GM13977 (cell line): ENCODE results near the gene FOXA1.

Source experiments
- DNase-seq: peaks from one replicate; pipeline ENCODE4 v3.0.0; 2012; ENCODE audit warnings: low spot score
- in situ Hi-C: fragments of 300-500 bp; cut with MboI; formaldehyde crosslinking; loops from one replicate; pipeline ENCODE4 v1.12.0; 2022; ENCODE audit warnings: low sequenced_read_pairs, low pct_unique_long_range_greater_than_20kb, mixed read lengths, inconsistent platforms; ENCODE audit not compliant: unreplicated experiment
- TF ChIP-seq, protein P1 (sequence below): IDR thresholded peaks from 2 replicates; pipeline ENCODE4 v1.5.1; 2012; ENCODE audit warnings: mild to moderate bottlenecking, control low read depth; ENCODE audit not compliant: insufficient read depth; ENCODE audit errors: extremely low read depth, missing control alignments

FOXA1 gene

DNA sequence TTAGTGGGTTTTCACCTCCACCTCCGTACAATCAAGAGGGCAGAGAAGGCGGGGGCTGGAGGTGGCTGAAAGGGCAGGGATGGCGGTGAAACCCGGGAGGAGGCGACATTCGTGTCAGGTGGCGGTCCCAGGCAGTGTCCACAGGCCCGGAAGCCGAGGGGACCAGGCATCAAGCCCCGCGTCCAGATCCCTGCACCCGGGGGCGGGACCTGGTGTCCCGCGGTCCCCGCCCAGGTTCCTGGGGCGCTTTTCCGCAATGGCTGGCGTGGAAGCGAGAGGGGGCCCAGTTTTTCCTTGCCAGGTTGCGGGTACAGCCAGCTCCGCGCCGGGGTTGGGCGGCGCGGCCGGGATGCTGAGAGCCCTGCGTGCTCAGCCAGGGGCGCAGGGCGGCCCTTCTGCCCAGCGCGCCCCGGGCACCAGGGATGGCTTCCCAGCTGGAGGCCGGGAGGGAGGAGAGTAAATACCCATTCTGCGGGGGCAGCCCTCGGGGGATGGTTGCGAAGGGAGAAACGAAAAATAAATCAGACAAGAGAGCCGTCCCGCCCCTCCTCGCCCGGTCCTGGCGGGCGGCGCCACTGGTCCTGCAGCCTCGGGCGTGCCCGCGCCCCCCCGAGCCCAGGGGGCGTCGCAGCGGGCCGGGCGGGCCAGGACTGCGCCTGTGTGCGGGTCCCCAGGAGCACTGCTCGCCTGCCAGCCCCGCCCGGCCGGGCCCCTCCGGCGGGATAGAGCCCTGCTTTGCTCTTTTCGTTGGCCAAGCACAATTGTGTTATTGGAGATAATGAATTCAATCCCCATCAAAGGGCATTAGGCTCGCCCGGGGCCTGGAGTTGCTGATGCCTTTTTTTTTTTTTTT, 11.5 kb downstream of the FOXA1 start:
- TF ChIP-seq, protein P1, sequence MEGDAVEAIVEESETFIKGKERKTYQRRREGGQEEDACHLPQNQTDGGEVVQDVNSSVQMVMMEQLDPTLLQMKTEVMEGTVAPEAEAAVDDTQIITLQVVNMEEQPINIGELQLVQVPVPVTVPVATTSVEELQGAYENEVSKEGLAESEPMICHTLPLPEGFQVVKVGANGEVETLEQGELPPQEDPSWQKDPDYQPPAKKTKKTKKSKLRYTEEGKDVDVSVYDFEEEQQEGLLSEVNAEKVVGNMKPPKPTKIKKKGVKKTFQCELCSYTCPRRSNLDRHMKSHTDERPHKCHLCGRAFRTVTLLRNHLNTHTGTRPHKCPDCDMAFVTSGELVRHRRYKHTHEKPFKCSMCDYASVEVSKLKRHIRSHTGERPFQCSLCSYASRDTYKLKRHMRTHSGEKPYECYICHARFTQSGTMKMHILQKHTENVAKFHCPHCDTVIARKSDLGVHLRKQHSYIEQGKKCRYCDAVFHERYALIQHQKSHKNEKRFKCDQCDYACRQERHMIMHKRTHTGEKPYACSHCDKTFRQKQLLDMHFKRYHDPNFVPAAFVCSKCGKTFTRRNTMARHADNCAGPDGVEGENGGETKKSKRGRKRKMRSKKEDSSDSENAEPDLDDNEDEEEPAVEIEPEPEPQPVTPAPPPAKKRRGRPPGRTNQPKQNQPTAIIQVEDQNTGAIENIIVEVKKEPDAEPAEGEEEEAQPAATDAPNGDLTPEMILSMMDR = no peak
- peak; percentile 8 for DNase-seq
- in situ Hi-C loops = loop anchor here (25.0 kb wide), 2 partner anchors 921 to 1071 kb away; partner anchors contain the start of genes NKX2-1 and PAX9

GRCh38 chr14:37580146-37580545, 14.9 kb downstream of the FOXA1 start:
- in situ Hi-C loops = loop anchor here (25.0 kb wide), 2 partner anchors 918 to 1068 kb away; partner anchors contain the start of genes NKX2-1 and PAX9
- TF ChIP-seq, protein P1 = no peak
- no peak for DNase-seq

DNA sequence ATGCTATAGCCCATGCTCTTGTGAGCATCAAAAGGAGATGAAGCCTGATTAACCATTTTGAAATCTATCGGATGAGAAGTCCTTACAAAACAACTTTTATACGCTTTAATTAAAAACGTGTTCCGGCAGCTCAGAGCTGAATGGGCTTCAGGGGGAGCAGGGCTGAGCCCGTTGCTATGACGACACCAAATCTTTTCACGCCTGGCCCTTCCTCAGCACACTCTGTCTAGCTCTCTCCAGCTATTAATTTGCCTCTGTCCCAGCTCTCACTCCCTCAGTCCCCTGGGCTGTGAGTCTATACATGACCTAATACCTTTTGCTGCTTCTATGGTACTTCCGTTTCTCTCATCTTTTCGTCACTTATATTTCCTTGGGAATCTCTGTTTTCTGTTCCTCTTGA, 15.8 kb downstream of the FOXA1 start:
- in situ Hi-C loops = loop anchor here (25.0 kb wide), 2 partner anchors 917 to 1067 kb away; partner anchors contain the start of genes NKX2-1 and PAX9
- no peak for DNase-seq
- TF ChIP-seq, protein P1 = no peak

- TF ChIP-seq, protein P1 = no peak
- no peak for DNase-seq
- in situ Hi-C loops = no loop called here
These were observed 21.7 kb downstream of the FOXA1 start for GRCh38 chr14:37573356-37573755.

DNA sequence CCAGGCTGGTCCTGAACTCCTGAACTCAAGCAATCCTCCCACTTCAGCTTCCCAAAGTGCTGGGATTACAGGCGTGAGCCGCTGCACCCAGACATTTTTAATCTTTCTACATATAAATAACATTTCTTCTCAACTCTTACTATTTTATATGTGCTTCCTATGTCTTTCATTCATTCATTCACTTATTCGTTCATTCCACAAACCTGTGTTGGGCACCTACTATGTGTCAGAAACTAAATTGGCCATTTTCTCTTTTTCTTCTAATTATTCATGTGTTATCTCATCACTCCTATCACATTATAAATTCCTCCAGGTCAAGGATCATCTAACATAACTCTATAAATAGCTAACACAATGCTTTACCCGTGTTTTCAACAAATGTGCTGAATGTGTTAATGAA, 23.7 kb downstream of the FOXA1 start:
- no peak for DNase-seq
- TF ChIP-seq, protein P1 = no peak
- in situ Hi-C loops = no loop called here

- TF ChIP-seq, protein P1 = no peak
- DNase-seq = no peak
- in situ Hi-C loops = no loop called here
These were observed 25.3 kb downstream of the FOXA1 start for GRCh38 chr14:37569729-37570128.
